Kidney (tissue), 14 donors: ENCODE measurements around the gene DUSP2. TPM values are rescaled to one million over a fixed set of nuclear protein-coding genes. Genes with fewer than 3 reads are reported as not detected.
A peak's percentile ranks its signal among the peaks of the same experiment; 100 is the strongest.
"Not testable (repeated sequence)": the region's sequence is repeated elsewhere in the genome, so short reads cannot be mapped to it uniquely, and the experiment has no call there.

ENCODE experiments used
- DNase-seq, 5 donors: peaks; one replicate each; pipeline ENCODE4 v3.0.0-alpha.2; 2013 to 2020
- FAIRE-seq: peaks from 2 replicates; lab custom pipeline; 2012; peaks lifted over from hg19 to GRCh38; lab: Jason Lieb, UNC
- H3K27ac ChIP-seq, 2 donors: one replicate each; pipeline ENCODE4 v1.7.0; 2013; ENCODE audit warnings: low read depth in 2 of 2, low read length in 2 of 2, inconsistent platforms in 1 of 2
- H3K27me3 ChIP-seq: one replicate; pipeline ENCODE4 v1.7.1; 2013; ENCODE audit warnings: low read length, inconsistent platforms; ENCODE audit not compliant: control insufficient read depth, insufficient read depth
- H3K36me3 ChIP-seq, 3 donors: one replicate each; pipeline versions ENCODE4 v1.7.0 to v1.7.1; 2013; ENCODE audit warnings: low read length in 3 of 3, control low read depth in 1 of 3, inconsistent platforms in 1 of 3; ENCODE audit not compliant: insufficient read depth in 3 of 3, control insufficient read depth in 2 of 3
- H3K4me1 ChIP-seq, 3 donors: one replicate each; pipeline versions ENCODE4 v1.7.0 to v1.7.1; 2013; ENCODE audit warnings: low read length in 3 of 3, inconsistent platforms in 1 of 3, low read depth in 1 of 3; ENCODE audit not compliant: control insufficient read depth in 2 of 3, insufficient read depth in 2 of 3
- H3K4me3 ChIP-seq, 3 donors: one replicate each; pipeline versions ENCODE4 v1.7.0 to v1.8.1; 2013; ENCODE audit warnings: low read length in 3 of 3, control low read depth in 1 of 3, inconsistent platforms in 1 of 3
- H3K9ac ChIP-seq, 3 donors: one replicate each; pipeline versions ENCODE4 v1.7.0 to v1.7.1; 2013; ENCODE audit warnings: low read length in 3 of 3, control low read depth in 1 of 3, inconsistent platforms in 1 of 3
- H3K9me3 ChIP-seq, 3 donors: one replicate each; pipeline versions ENCODE4 v1.7.0 to v1.7.1; 2013; ENCODE audit warnings: low read length in 3 of 3, control low read depth in 1 of 3, inconsistent platforms in 1 of 3; ENCODE audit not compliant: control insufficient read depth in 2 of 3, insufficient read depth in 1 of 3
- intact Hi-C: fragments of 100-400 bp; cut with DNase I; formaldehyde crosslinking; loops from one replicate; pipeline ENCODE4 v1.11.1; 2022
- polyA plus RNA-seq: library from polyadenylated mRNA; stranded (reverse); fragments of 350-450 nt; fragmentation: Illumina TruSeq; extraction: RNeasy Lipid Tissue Mini Kit (QIAGEN cat#74804); gene quantifications from one replicate; pipeline ENCODE4 v1.2.3, GENCODE V29; 2014; ENCODE audit warnings: low read depth, low replicate concordance; ENCODE audit not compliant: insufficient read depth
- total RNA-seq: library from RNA; stranded (reverse); fragmentation: NEBNext Ultra II Directional; extraction: Animal tissue kit (Norgen Biotek cat#: 25700); gene quantifications from one replicate; pipeline ENCODE4 v1.2.1, GENCODE V29; 2021
- TF ChIP-seq, protein P1 (sequence below): IDR thresholded peaks from 3 replicates; pipeline ENCODE4 v1.5.1; 2012; ENCODE audit warnings: mild to moderate bottlenecking, moderate library complexity, borderline replicate concordance; ENCODE audit not compliant: insufficient read depth; ENCODE audit errors: extremely low read depth
- donor health status: control.
- donor health status: control.
- donor health status: control.
- donor health status: control.
- donor health status: control.
- donor health status: DM: yes; HTN: yes; CAD: no.
- donor health status: Normal renal cell carcinoma (clear cell type).

The DUSP2 gene
- total and polyA plus RNA-seq, 2 donors from 2014 or later, result 5.6 to 11.8 TPM

DNA sequence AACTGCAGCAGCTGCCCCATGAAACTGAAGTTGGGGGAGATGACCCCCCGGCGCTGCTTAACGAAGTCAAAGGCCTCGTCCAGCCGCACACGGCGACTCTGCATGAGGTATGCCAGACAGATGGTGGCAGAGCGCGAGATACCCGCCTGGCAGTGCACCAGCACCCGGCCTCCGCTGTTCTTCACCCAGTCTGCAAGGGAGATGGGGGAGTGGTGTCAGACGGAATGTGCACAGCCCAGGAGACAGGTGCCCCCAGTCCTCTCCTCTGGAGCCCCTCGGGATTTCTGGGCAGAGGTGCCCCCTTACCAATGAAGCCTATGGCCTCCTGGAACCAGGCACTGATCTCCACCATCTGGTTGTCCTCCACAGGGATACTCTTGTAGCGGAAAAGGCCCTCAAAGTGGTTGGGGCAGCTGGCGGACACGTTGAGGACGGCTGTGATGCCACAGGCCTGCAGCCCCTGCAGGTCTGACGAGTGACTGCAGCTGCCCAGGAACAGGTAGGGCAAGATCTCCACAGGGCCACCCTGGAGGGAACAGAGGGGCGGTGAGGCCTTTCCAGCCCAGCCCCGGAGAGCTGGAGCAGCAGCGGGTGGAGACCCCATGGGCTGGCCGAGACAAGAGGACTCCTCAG lies 1.3 kb downstream of the DUSP2 start:
- Histone ChIP-seq H3K9me3 (no peaks in the 10 kb centered on the region), H3K9ac (peak overlapping the region in 1 of 3 donors; percentile 34), H3K4me3 (peak overlapping the region in 1 of 3 donors; percentile 49), H3K36me3 (no peaks in the 10 kb centered on the region), H3K4me1 (peaks cover 0 to 9% (median 5%) of the 10 kb centered on the region in 3 donors), H3K27me3 (no peaks in the 10 kb centered on the region), H3K27ac (no peak overlapping the region)
- no peak for FAIRE-seq
- TF ChIP-seq, protein P1, sequence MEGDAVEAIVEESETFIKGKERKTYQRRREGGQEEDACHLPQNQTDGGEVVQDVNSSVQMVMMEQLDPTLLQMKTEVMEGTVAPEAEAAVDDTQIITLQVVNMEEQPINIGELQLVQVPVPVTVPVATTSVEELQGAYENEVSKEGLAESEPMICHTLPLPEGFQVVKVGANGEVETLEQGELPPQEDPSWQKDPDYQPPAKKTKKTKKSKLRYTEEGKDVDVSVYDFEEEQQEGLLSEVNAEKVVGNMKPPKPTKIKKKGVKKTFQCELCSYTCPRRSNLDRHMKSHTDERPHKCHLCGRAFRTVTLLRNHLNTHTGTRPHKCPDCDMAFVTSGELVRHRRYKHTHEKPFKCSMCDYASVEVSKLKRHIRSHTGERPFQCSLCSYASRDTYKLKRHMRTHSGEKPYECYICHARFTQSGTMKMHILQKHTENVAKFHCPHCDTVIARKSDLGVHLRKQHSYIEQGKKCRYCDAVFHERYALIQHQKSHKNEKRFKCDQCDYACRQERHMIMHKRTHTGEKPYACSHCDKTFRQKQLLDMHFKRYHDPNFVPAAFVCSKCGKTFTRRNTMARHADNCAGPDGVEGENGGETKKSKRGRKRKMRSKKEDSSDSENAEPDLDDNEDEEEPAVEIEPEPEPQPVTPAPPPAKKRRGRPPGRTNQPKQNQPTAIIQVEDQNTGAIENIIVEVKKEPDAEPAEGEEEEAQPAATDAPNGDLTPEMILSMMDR, result no peak
- intact Hi-C loops, result no loop called here
- peak in 3 of 5 donors; percentile 24 to 74 (median 58) for DNase-seq

DNA sequence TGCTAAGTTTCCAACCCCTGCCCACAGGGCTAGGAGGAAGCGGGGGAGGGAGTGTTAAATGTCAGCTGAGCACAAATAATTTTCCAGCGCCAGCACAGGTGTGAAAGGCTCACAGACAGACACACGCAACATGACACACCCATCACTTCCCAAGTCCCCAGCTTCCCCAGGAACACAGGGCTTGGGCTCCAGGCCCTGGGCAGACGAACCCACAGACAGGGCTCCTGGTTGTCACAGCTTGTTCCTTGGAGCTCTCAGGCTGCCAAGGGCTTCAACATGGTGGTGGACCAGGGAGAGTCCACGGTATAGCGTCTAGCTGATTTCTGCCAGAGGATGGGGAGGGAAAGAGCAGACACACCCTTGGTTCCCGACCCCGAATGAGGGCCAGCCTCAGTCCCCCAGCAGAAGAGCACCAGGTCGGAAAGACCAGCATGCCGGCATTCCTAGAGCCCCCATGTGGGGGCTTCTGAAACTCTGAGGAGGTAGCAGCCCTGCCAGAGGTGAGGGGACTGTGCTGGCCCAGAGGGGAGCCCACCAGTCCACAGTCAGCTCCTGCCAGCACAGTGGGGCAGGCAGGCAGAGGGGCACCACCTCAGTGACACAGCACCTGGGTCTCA lies 1.9 kb downstream of the DUSP2 start:
- intact Hi-C loops, result no loop called here
- no peaks in the 10 kb centered on the region for H3K27me3 ChIP-seq

DNA sequence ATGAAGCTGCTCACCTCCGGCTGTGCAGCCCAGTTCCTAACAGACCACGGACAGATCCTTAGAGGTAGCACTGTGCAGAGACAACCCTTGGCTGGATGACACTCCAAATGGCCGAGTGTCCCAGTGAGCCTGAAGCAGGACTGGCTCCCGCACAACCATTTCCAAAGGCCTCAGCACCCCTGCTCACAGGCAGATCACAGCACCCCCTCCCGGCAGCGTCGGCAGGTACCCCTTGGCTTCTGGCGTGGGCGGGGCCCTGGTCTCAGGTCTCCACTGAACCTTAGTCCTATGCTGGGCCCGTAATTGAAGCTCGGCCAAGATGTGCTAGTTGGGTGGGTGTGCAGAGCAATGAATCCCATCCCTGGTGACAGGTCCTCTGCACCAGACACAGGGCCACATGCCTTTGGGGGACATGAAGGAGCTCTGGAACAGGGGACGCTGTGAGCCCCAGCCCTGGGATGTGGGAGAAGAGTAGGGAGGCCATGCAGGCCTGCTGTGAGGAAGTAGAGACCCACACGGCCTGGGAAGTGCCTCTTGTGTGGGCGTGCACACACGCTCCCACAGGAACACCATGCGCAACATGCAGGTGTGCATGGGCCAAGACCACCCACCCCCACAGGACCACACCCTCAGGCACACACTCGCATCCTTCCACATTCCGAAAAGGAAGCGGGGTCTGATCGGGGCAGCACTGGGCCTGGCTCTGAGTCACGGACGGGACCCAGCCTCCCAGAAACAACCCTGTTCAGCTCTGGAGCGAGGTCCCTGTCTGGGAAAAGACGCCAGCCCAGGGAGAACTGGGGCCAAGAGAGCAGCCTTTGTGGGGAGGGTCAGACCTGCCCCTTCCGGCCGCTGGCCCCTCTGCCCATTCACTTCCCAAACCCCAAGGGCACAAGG lies 2.8 kb downstream of the DUSP2 start:
- TF ChIP-seq, protein P1, result no peak
- no peaks in the 10 kb centered on the region for H3K27me3 ChIP-seq
- peaks cover 0 to 9% (median 5%) of the 10 kb centered on the region in 3 donors for H3K4me1 ChIP-seq
- FAIRE-seq (no peak), DNase-seq (peak in 2 of 5 donors; percentile 44 to 72)
- H3K9me3 ChIP-seq, result no peaks in the 10 kb centered on the region
- H3K36me3 ChIP-seq, result no peaks in the 10 kb centered on the region
- no peak overlapping the region for H3K4me3 ChIP-seq
- H3K9ac ChIP-seq, result no peak overlapping the region
- no peak overlapping the region for H3K27ac ChIP-seq
- intact Hi-C loops, result no loop called here

More for the DNA sequence above, 1.9 kb downstream of the DUSP2 start:
- no peaks in the 10 kb centered on the region for H3K36me3 ChIP-seq
- H3K4me3 ChIP-seq, result no peak overlapping the region
- H3K9me3 ChIP-seq, result no peaks in the 10 kb centered on the region
- no peak overlapping the region for H3K9ac ChIP-seq
- DNase-seq (peak in 2 of 5 donors; percentile 38 to 67), FAIRE-seq (no peak)
- H3K4me1 ChIP-seq, result peaks cover 0 to 9% (median 5%) of the 10 kb centered on the region in 3 donors
- no peak overlapping the region for H3K27ac ChIP-seq
- TF ChIP-seq, protein P1, result no peak

DNA sequence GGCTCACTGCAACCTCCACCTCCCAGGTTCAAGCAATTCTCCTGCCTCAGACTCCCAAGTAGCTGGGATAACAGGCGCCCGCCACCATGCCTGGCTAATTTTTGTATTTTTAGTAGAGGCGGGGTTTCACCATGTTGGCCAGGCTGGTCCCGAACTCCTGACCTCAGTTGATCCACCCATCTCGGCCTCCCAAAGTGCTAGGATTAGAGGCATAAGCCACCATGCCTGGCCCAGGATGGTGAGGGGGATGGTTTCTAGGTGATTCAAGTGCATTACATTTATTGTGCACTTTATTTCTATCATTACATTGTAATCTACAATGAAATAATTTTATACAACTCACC lies 3.6 kb downstream of the DUSP2 start:
- H3K36me3 ChIP-seq, FAIRE-seq, H3K27me3 ChIP-seq, H3K4me1 ChIP-seq, intact Hi-C loops, H3K4me3 ChIP-seq, H3K9ac ChIP-seq, H3K9me3 ChIP-seq, H3K27ac ChIP-seq: not testable (repeated sequence)
- peak in 2 of 5 donors; percentile 14 to 27 for DNase-seq
